IPS-20b (cell line): ENCODE results near the gene NSD2.

Experiments
- H3K27ac ChIP-seq: one replicate; pipeline ENCODE4 v1.5.1; 2013; ENCODE audit warnings: low read length
- H3K27me3 ChIP-seq: 2 replicates; pipeline ENCODE4 v1.6.1; 2013; ENCODE audit warnings: mild to moderate bottlenecking, low read length, inconsistent platforms; ENCODE audit not compliant: insufficient read depth
- H3K36me3 ChIP-seq: 2 replicates; pipeline ENCODE4 v1.6.1; 2013; ENCODE audit warnings: low read depth, mild to moderate bottlenecking, inconsistent platforms, low read length, moderate library complexity; ENCODE audit not compliant: insufficient read depth
- H3K4me1 ChIP-seq: 2 replicates; pipeline ENCODE4 v1.6.1; 2013; ENCODE audit warnings: mild to moderate bottlenecking, control low read depth, inconsistent platforms, low read length, moderate library complexity; ENCODE audit not compliant: insufficient read depth
- H3K4me3 ChIP-seq: 2 replicates; pipeline ENCODE4 v1.5.1; 2013; ENCODE audit warnings: mild to moderate bottlenecking, low read length, inconsistent platforms
- H3K9ac ChIP-seq: 2 replicates; pipeline ENCODE4 v1.6.1; 2013; ENCODE audit warnings: low read depth, mild to moderate bottlenecking, inconsistent platforms, low read length, moderate library complexity
- H3K9me3 ChIP-seq: 2 replicates; pipeline ENCODE4 v1.6.1; 2013; ENCODE audit warnings: mild to moderate bottlenecking, low read depth, low read length, inconsistent platforms; ENCODE audit not compliant: insufficient read depth

NSD2 gene

DNA sequence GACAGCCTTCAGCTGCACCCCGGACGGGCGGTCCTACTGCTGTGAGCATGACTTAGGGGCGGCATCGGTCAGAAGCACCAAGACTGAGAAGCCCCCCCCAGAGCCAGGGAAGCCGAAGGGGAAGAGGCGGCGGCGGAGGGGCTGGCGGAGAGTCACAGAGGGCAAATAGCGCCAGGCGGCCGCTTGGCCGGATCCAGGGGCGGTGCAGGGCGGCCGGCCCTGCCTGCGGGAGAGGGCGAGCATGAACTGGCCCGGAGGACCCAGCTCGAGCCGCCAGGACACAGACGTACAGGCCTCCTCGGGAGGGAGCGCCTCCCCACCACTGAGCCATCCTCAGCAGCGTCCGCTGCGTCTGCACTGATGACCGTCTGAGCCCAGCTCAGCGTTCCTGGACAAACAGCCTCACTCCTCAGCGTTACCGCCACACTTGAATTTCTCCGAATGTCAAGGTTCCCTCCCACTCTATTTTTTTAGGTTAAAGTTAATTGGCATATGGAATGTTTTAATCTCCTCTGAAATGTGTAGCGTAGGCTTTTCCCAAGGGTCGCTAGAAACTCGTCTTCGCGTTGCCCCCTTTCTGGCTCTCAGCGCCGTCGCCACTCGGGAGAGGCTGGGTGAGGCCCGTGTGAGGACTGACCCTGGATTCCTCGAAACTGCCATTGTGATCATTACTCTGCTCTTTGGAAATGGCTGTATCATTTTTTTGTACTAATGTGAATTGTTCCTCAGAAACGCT, 107.7 kb downstream of the NSD2 start:
- Histone ChIP-seq H3K27me3 (no peaks in the 10 kb centered on the region), H3K4me1 (no peaks in the 10 kb centered on the region), H3K4me3 (no peak overlapping the region), H3K27ac (no peak overlapping the region), H3K9ac (no peak overlapping the region), H3K36me3 (peaks cover 95% of the 10 kb centered on the region), H3K9me3 (no peaks in the 10 kb centered on the region)

DNA sequence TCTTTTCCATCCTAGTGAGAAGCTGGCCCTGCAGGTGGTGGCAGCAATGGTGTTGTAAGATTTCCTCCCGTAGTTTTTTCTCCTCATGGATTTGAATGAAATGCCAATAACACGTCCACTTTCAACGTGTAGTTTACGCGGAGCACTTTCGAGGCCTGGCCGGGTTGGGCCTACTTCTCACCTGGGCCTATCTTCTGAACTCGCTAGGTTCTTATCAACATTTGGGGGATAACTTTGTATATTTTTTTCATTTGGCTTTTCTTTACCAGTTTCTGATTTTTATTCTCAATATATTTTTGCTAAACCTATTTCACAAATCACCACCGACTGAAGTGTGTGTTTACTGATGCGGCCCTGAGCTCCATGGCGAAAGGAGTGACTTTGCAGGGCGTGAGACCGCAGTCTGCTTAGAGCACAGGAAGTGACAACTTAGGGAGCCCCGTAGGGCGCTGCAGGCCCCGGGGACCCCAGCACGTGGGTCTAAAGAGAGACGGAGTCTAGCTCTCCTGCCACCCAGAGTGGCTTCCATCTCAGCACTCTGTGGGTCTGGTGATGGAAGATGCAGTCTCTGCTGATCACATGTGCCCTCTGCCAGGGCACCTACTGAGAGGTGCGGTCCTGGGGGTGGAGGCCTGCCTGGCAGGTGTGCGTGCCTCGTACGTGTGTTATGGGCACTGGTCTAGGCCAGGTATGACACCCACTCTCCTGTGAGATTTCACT, 108.4 kb downstream of the NSD2 start:
- H3K4me3 ChIP-seq, result no peak overlapping the region
- no peak overlapping the region for H3K27ac ChIP-seq
- H3K36me3 ChIP-seq, result peaks cover 98% of the 10 kb centered on the region
- H3K9ac ChIP-seq, result no peak overlapping the region
- H3K27me3 ChIP-seq, result no peaks in the 10 kb centered on the region
- H3K4me1 ChIP-seq, result no peaks in the 10 kb centered on the region
- no peaks in the 10 kb centered on the region for H3K9me3 ChIP-seq

DNA sequence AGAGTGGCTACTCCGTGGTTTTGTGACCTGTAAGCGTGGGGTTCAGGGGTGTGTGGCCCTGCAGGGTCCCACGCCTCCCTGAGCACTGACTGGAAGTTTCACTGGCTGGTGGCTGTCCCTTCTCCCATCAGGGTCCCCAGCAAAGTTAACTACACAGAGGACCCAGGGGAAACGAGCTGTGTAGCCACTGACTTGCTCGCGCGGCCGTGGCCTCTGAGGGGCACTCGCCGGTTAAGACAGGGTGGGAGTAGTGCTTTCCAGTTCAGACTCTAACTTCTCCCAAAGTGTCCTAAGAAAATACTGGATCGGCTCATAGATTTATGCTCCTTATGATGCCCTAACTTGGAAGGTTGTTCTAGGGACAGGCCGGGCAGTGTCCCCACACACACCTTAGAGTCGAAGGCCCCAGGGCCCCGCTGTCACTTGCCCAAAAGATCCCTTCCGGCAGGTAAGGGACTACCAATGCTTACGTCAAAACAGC, 109.4 kb downstream of the NSD2 start:
- H3K4me1 ChIP-seq, result no peaks in the 10 kb centered on the region
- H3K9ac ChIP-seq, result no peak overlapping the region
- H3K9me3 ChIP-seq, result no peaks in the 10 kb centered on the region
- H3K36me3 ChIP-seq, result peaks cover 95% of the 10 kb centered on the region
- H3K4me3 ChIP-seq, result no peak overlapping the region
- no peak overlapping the region for H3K27ac ChIP-seq
- no peaks in the 10 kb centered on the region for H3K27me3 ChIP-seq

DNA sequence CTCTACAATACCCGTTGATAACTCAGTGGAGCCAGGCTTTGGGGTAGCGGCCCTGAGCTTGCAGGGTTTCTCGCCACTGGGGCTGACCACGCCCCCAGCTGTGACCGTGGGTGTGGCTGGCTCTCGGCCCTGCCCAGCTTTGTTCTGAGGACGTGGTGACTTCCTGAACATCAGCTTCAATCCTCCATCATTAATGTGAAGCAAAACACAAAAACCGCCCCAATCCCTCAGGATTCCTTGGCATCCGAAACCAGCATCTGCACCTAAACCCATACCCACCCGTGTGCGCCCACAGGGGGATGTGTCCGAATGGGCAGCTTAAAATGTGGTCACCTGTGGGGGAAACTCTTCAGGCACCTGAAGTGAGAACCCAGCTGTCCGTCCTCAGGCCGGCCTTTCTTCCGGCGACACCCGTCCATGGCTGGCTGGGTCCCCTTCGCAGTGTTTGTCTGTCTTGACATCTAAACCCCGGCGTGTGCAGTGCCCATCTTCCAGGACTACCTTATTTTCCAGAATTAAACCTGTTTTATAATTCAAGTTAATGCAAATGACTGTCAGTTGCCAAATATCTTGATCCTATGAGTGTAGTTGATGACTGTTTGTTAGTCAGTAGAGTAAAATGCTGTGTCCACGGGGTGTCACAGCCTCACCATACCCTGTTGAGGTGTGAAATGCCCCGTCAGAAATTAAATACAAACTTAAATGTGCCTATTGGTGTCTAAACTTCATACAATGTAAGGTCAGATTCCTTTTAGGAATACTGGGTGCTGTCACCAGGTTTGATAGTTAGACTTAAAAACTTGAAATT, 110.3 kb downstream of the NSD2 start:
- Histone ChIP-seq H3K4me3 (no peak overlapping the region), H3K9ac (no peak overlapping the region), H3K4me1 (no peaks in the 10 kb centered on the region), H3K9me3 (no peaks in the 10 kb centered on the region), H3K27ac (no peak overlapping the region), H3K27me3 (no peaks in the 10 kb centered on the region), H3K36me3 (peaks cover 94% of the 10 kb centered on the region)

DNA sequence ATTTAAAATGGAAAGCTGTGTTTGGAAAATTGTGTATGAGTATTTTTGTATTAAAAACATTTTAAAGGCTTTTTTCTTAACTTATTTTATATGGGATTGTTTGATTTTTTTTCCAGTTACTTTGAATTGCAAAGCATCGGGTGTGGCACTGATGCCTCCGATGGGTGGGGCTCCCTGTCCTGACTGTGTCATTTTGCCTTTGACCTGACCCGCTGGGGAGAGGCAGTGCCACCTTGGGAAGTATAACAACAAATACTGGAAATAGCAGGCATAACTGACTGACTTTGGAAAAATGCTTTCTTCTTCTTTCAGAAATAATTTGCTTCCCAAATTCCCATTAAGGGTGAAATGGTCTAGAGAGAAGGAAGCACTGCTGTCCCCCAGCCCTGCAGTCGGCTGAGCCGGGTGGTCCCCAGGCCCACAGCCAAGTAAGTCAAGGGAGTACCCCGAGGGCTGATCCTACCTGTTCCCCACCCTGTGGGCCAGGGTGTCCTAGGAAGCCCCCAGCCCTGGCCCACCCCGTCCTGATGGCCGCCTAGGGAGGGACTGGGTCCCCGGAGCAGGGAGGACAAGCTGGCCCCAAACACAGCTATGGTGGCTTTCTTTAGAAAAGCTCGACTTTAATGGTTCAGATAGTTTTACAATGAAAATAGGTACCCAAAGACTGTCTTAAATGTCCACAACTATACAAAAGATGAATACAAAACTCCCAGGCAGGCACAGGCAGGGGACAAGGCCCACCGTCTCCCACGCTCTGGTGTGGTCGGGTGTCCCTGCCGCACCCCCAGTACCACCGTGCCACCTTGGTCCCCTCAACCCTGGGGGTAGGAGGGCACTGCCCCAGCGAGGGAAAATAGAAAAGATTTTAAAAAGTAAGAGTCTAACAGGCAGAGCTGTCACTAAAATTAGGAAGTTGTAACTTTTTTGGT, 111.2 kb downstream of the NSD2 start:
- H3K36me3 ChIP-seq, result peaks cover 95% of the 10 kb centered on the region
- no peak overlapping the region for H3K27ac ChIP-seq

DNA sequence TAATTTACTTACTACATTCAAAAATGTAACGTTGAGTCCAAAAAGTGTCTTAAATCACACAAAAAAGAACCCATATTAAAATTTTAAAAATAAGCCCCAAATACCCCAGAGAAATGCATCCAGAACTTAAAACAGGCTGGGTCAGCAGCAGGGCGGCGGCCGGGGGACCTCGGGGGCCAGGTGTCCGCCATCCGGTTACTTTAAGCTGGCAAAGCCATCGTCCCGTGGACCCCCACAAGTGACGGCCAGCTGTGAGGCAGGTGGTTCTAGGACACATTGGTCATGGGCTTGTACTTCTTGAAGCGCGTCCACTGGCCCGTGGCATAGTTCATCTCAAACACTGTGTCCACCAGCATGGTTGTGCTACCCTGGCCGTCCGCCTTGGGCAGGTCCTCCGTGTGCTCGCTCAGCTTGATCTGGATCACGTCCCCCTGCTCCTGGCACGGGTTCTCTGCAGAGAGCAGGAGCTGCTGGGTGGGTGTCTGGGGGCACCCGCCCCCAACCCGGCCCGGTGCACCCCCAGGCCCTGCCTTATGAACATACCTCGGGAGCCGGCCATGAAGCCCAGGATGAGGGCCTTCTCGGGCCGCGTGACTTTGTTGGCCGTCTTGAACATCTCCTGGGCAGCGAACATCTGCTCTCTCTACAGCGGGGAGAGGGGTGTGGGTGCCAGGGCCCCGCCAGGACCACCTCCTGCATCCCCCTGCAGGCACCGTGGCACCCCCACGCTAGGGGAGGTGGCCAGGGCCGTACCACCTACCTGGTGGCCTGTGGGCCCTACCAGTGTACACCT, 112.1 kb downstream of the NSD2 start:
- H3K36me3 ChIP-seq, result peaks cover 95% of the 10 kb centered on the region
- no peaks in the 10 kb centered on the region for H3K9me3 ChIP-seq
- no peaks in the 10 kb centered on the region for H3K27me3 ChIP-seq
- H3K4me3 ChIP-seq, result no peak overlapping the region
- H3K4me1 ChIP-seq, result no peaks in the 10 kb centered on the region
- H3K9ac ChIP-seq, result no peak overlapping the region
- H3K27ac ChIP-seq, result no peak overlapping the region

More for the DNA sequence above, 111.2 kb downstream of the NSD2 start:
- Histone ChIP-seq H3K27me3 (no peaks in the 10 kb centered on the region), H3K9me3 (no peaks in the 10 kb centered on the region), H3K9ac (no peak overlapping the region), H3K4me3 (no peak overlapping the region), H3K4me1 (no peaks in the 10 kb centered on the region)

DNA sequence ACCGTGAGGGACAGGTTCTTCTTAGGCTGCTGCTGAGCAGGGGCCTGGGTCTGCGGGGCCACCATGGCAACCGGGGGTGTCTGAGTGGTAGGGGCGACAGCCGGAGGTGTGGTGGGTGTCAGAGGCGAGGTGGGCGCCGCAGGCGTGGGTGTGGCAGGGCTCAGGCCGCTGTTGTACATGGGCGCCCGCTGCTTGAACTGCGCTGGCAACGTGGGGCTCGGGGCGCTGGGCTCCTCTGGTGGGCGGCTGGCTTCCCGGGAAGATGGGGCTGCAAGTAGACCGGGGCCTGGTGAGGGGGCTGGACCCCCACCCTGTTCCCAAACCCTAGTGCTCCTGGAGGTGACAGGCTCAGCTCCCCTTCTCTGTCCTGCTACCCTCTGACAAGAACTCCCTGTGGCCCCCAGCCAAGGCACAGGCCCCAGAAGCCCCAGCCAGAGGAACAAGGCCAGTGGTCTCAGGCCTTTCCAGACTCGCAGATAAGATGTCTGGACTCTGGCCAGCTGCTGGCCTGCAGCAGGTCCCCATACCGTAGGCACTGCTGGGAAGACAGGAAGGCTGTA, 112.7 kb downstream of the NSD2 start:
- H3K4me3 ChIP-seq, result no peak overlapping the region
- H3K36me3 ChIP-seq, result peaks cover 88% of the 10 kb centered on the region
- no peak overlapping the region for H3K9ac ChIP-seq

DNA sequence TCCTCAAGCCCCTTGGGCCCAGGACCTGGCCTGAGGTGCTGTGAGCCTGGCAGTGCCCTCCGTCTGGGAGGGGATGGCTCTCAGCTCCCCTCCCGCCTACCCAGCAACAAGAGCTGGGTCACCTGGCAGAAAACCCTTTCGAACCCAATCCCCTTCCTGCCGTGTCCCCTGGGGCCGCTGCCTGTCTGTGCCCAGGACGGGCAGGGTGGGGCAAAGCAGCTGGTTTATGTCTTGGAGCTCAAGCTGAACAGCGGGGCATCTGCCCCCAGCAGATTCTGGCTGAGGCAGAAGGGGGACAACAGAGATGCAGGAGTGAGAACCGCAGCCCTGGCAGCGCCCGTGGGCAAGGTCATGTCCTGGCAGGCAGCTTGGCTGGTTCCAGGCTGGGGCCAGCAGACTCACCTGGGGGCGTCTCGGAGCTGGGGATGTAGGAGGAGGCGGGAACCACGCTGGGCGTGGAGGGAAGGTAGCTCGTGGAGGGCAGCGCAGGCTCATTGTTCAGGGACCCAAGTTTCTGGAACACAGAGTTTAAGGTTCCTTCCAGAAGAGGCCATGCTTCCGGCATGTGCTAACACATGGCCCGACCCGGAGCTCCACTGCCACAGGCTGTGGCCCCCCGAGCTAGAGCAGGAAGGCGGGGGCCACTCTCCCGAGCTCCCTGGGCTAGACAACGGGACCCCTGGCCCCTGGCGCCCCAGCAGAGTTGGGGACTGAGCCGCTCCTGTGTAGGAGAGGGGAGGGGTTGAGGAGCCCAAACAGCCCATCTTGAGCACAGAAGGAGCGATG, 113.4 kb downstream of the NSD2 start:
- Histone ChIP-seq H3K4me1 (no peaks in the 10 kb centered on the region), H3K27me3 (no peaks in the 10 kb centered on the region), H3K9me3 (no peaks in the 10 kb centered on the region), H3K36me3 (peaks cover 87% of the 10 kb centered on the region), H3K9ac (no peak overlapping the region), H3K27ac (no peak overlapping the region), H3K4me3 (no peak overlapping the region)

More for the DNA sequence above, 112.7 kb downstream of the NSD2 start:
- Histone ChIP-seq H3K4me1 (no peaks in the 10 kb centered on the region), H3K9me3 (no peaks in the 10 kb centered on the region), H3K27me3 (no peaks in the 10 kb centered on the region), H3K27ac (no peak overlapping the region)

DNA sequence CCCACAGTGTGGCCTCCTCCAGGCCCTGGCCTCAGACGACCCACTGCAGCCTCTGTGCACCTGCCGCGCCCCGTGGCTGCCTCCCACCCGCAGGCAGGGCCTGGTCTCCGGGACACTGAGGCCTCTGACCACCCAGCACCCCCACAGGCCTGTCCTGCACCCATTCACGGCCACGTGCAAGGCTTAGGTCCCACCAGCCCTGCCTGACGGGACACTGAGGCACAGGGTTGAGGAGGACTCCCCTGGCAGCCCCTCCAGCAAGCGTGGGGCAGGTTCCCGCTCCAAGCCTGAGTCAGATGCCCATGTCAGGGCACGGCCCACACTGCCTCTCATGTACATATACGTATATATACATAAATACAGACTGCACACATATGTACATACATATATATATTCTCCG, 114.1 kb downstream of the NSD2 start:
- H3K36me3 ChIP-seq, result peaks cover 87% of the 10 kb centered on the region
- H3K27me3 ChIP-seq, result no peaks in the 10 kb centered on the region
- no peak overlapping the region for H3K4me3 ChIP-seq
- no peaks in the 10 kb centered on the region for H3K9me3 ChIP-seq
- no peak overlapping the region for H3K9ac ChIP-seq
- no peak overlapping the region for H3K27ac ChIP-seq
- no peaks in the 10 kb centered on the region for H3K4me1 ChIP-seq
